Left colon (tissue), 2 donors: Measurements from ENCODE around the gene TNIP1. TPM values are rescaled to one million over a fixed set of nuclear protein-coding genes. Genes with fewer than 3 reads are reported as not detected.

ENCODE experiments used
- ATAC-seq: fragments of 200-7000 bp; cut with Tn5 transposase; one replicate; pipeline ENCODE4 v1.9.1; 2020; ENCODE audit warnings: mild to moderate bottlenecking, moderate library complexity
- DNase-seq, 2 donors: peaks; one replicate each; pipeline ENCODE4 v3.0.0-alpha.2; 2020
- intact Hi-C, 2 donors: fragments of 100-400 bp; cut with DNase I in 1 of 2; cut with micrococcal nuclease in 1 of 2; formaldehyde crosslinking; loops; one replicate each; pipeline versions ENCODE4 v1.11.2 to v1.14.0; 2022; cut with DNase I, micrococcal nuclease
- total RNA-seq, 2 donors: library from RNA; stranded (reverse); fragmentation: NEBNext Ultra II Directional; extraction: Animal tissue kit (Norgen Biotek cat#: 25700); gene quantifications; one replicate each; pipeline ENCODE4 v1.2.1, GENCODE V29; 2021
- donor health status: DM: no; HTN: no; CAD: no.
- donor health status: DM: yes; HTN: yes; CAD: no.

Gene TNIP1
- total RNA-seq, 2 donors from 2014 or later, result 200 to 215 TPM

- DNase-seq (peak in 1 of 2 donors; percentile 70), ATAC-seq (peak; percentile 4)
- intact Hi-C loops, result no loop called here
Observed at GRCh38 chr5:151092762-151093161, 11.9 kb upstream of the TNIP1 start.

GRCh38 chr5:151089726-151090125, 8.9 kb upstream of the TNIP1 start:
- ATAC-seq (no peak), DNase-seq (no peak)
- intact Hi-C loops, result no loop called here

- DNase-seq (no peak), ATAC-seq (no peak)
- intact Hi-C loops, result no loop called here
Observed at GRCh38 chr5:151088986-151089385, 8.2 kb upstream of the TNIP1 start.

GRCh38 chr5:151087486-151087885, 6.7 kb upstream of the TNIP1 start:
- ATAC-seq (no peak), DNase-seq (no peak)
- intact Hi-C loops, result no loop called here

- ATAC-seq (peak; percentile 32), DNase-seq (peak; percentile 67 to 68)
- intact Hi-C loops, result no loop called here
Observed at GRCh38 chr5:151086905-151087360, 6.1 kb upstream of the TNIP1 start.

- intact Hi-C loops, result no loop called here
- ATAC-seq (no peak), DNase-seq (no peak)
Observed at GRCh38 chr5:151086192-151086869, 5.5 kb upstream of the TNIP1 start.

GRCh38 chr5:151085517-151086041, 4.7 kb upstream of the TNIP1 start:
- ATAC-seq, result peak; percentile 39
- DNase-seq, result peak; percentile 69 to 81
- intact Hi-C loops, result no loop called here

GRCh38 chr5:151084363-151084762, 3.5 kb upstream of the TNIP1 start:
- DNase-seq, result no peak
- no peak for ATAC-seq
- intact Hi-C loops, result no loop called here

- ATAC-seq (peak; percentile 54), DNase-seq (peak; percentile 73 to 88)
- intact Hi-C loops, result no loop called here
Observed at GRCh38 chr5:151083081-151083676, 2.3 kb upstream of the TNIP1 start.

GRCh38 chr5:151082282-151082902, 1.6 kb upstream of the TNIP1 start:
- ATAC-seq (peak; percentile 51), DNase-seq (peak; percentile 67 to 83)
- intact Hi-C loops, result no loop called here

GRCh38 chr5:151081431-151082281, 822 bp upstream of the TNIP1 start:
- DNase-seq (no peak), ATAC-seq (no peak)
- intact Hi-C loops, result no loop called here

- intact Hi-C loops, result no loop called here
- no peak for ATAC-seq
Observed at GRCh38 chr5:151079838-151080612, 809 bp downstream of the TNIP1 start.

GRCh38 chr5:151078490-151079262, 2.2 kb downstream of the TNIP1 start:
- ATAC-seq (no peak), DNase-seq (no peak)
- intact Hi-C loops, result no loop called here

More at GRCh38 chr5:151079838-151080612, 809 bp downstream of the TNIP1 start:
- DNase-seq, result no peak

- DNase-seq (no peak), ATAC-seq (no peak)
- intact Hi-C loops, result no loop called here
Observed at GRCh38 chr5:151077967-151078366, 2.9 kb downstream of the TNIP1 start.

- intact Hi-C loops, result no loop called here
- ATAC-seq, result no peak
- DNase-seq, result no peak
Observed at GRCh38 chr5:151077419-151077818, 3.4 kb downstream of the TNIP1 start.

GRCh38 chr5:151076616-151077015, 4.2 kb downstream of the TNIP1 start:
- ATAC-seq (no peak), DNase-seq (no peak)
- intact Hi-C loops, result no loop called here

GRCh38 chr5:151075698-151076331, 5.0 kb downstream of the TNIP1 start:
- intact Hi-C loops, result no loop called here
- DNase-seq, result peak in 1 of 2 donors; percentile 53
- ATAC-seq, result peak; percentile 73
